HepG2 (cell line): ENCODE measurements around the gene PLIN4. TPM values are rescaled to one million over a fixed set of nuclear protein-coding genes. Genes with fewer than 3 reads are reported as not detected.

Experiments
- ATAC-seq: fragments of 200-7000 bp; cut with Tn5 transposase; 3 replicates; pipeline ENCODE4 v1.9.1; 2020; ENCODE audit warnings: mild to moderate bottlenecking, moderate library complexity
- BruUV-seq: library from RNA; stranded (reverse); fragments of 400-500 nt; replicated peaks from 2 replicates; lab custom pipeline; 2021; lab: Mats Ljungman, UMichigan
- CTCF ChIA-PET: fragments of 300-600 bp; formaldehyde crosslinking; extraction: SDS; loops from one replicate; lab custom pipeline; 2021; ENCODE audit warnings: low total read pairs, inconsistent platforms, low intra/inter-chr PET ratio; lab: Yijun Ruan, JAX
- POLR2A ChIA-PET: fragments of 350-600 bp; sonication (Branson Sonifier 250); formaldehyde crosslinking; loops from one replicate; lab custom pipeline; 2020; ENCODE audit warnings: antibody characterized with exemption, inconsistent platforms; lab: Yijun Ruan, JAX
- DNase-seq: peaks from one replicate; pipeline ENCODE4 v3.0.0-alpha.2; 2015; ENCODE audit warnings: low spot score
- FAIRE-seq: peaks from 3 replicates; lab custom pipeline; 2011; peaks lifted over from hg19 to GRCh38; lab: Jason Lieb, UNC
- H2AFZ ChIP-seq: one replicate; pipeline ENCODE4 v1.6.1; 2011; ENCODE audit warnings: low read length, inconsistent platforms
- H3K27ac ChIP-seq: fragments of 300-600 bp; 3 replicates; pipeline ENCODE4 v1.8.0; 2011; ENCODE audit warnings: mixed run types, mild to moderate bottlenecking, mixed read lengths, low read length, inconsistent platforms; ENCODE audit not compliant: insufficient read depth; ENCODE audit errors: extremely low read length
- H3K27me3 ChIP-seq, 2 experiments: fragments of 200-600 bp in 1 of 2; 2 replicates in 1 of 2; 3 replicates in 1 of 2; pipeline versions ENCODE4 v1.6.0 to v1.8.0; 2011; ENCODE audit warnings: low read length in 2 of 2, mild to moderate bottlenecking in 2 of 2, moderate library complexity in 2 of 2, inconsistent platforms in 1 of 2; ENCODE audit not compliant: insufficient read depth in 2 of 2, control insufficient read depth in 1 of 2
- H3K36me3 ChIP-seq, 2 experiments: fragments of 200-600 bp in 1 of 2; replicated peaks in 1 of 2; 2 replicates in 1 of 2; 3 replicates in 1 of 2; pipeline versions ENCODE4 v1.5.1 to v1.8.0; 2011; ENCODE audit warnings: low read length in 2 of 2, inconsistent platforms in 1 of 2; ENCODE audit not compliant: insufficient read depth in 2 of 2, control insufficient read depth in 1 of 2
- H3K4me1 ChIP-seq: 2 replicates; pipeline ENCODE4 v1.5.1; 2012; ENCODE audit warnings: low read length, inconsistent platforms; ENCODE audit not compliant: insufficient read depth
- H3K4me2 ChIP-seq: 2 replicates; pipeline ENCODE4 v1.6.0; 2011; ENCODE audit warnings: low read depth, low read length, inconsistent platforms
- H3K4me3 ChIP-seq, 3 experiments: fragments of 200-600 bp in 1 of 3; sonication (generic), shearing (Covaris generic) in 1 of 3; replicated peaks in 1 of 3; 2 replicates each; pipeline ENCODE4 v1.5.1; 2011 to 2016; ENCODE audit warnings: low read length in 3 of 3, inconsistent platforms in 2 of 3, low read depth in 2 of 3, mild to moderate bottlenecking in 2 of 3, control low read depth in 1 of 3, mixed read lengths in 1 of 3; ENCODE audit not compliant: insufficient read depth in 1 of 3
- H3K79me2 ChIP-seq: one replicate; pipeline ENCODE4 v1.6.1; 2011; ENCODE audit warnings: low read length, inconsistent platforms; ENCODE audit not compliant: insufficient read depth
- H3K9ac ChIP-seq: 2 replicates; pipeline ENCODE4 v1.6.0; 2011; ENCODE audit warnings: mild to moderate bottlenecking, low read depth, low read length, inconsistent platforms; ENCODE audit not compliant: insufficient read depth
- H3K9me3 ChIP-seq: 2 replicates; pipeline ENCODE4 v1.5.1; 2012; ENCODE audit warnings: mild to moderate bottlenecking, low read length
- H4K20me1 ChIP-seq: 2 replicates; pipeline ENCODE4 v1.6.0; 2011; ENCODE audit warnings: inconsistent platforms, mild to moderate bottlenecking, low read length, moderate library complexity; ENCODE audit not compliant: insufficient read depth
- CENPBD1 ChIP-seq: sonication (generic); formaldehyde crosslinking; IDR thresholded peaks from 2 replicates; pipeline ENCODE4 v1.8.0; 2022; ENCODE audit warnings: missing genetic modification reagents, low read depth, mild to moderate bottlenecking, borderline replicate concordance
- CENPX ChIP-seq: sonication (generic); formaldehyde crosslinking; IDR thresholded peaks from 2 replicates; pipeline ENCODE4 v1.9.0; 2021; ENCODE audit warnings: mild to moderate bottlenecking, missing genetic modification reagents, moderate library complexity
- GLI4 ChIP-seq: sonication (generic); formaldehyde crosslinking; IDR thresholded peaks from 2 replicates; pipeline ENCODE4 v1.5.1; 2020; ENCODE audit warnings: missing genetic modification reagents, mild to moderate bottlenecking, moderate library complexity, borderline replicate concordance
- HNRNPL ChIP-seq: fragments of 200-400 bp; formaldehyde crosslinking; IDR thresholded peaks from 2 replicates; pipeline ENCODE4 v1.6.1; 2017; ENCODE audit warnings: mild to moderate bottlenecking, low read depth, low read length
- JARID2 ChIP-seq: sonication (generic); formaldehyde crosslinking; IDR thresholded peaks from 2 replicates; pipeline ENCODE4 v1.8.1; 2023; ENCODE audit warnings: missing genetic modification reagents, inconsistent platforms; ENCODE audit not compliant: insufficient replicate concordance
- MXD3 ChIP-seq: IDR thresholded peaks from 2 replicates; pipeline ENCODE4 v1.6.1; 2016; ENCODE audit warnings: mild to moderate bottlenecking, missing biosample characterization, missing genetic modification reagents
- RFX1 ChIP-seq: fragments of 450-650 bp; IDR thresholded peaks from 2 replicates; pipeline ENCODE4 v1.6.1; 2017
- SIN3A ChIP-seq: IDR thresholded peaks from 2 replicates; pipeline ENCODE4 v1.6.1; 2011; ENCODE audit warnings: low read depth, mild to moderate bottlenecking, control low read depth, low read length, borderline replicate concordance
- ZNF160 ChIP-seq: sonication (generic); formaldehyde crosslinking; IDR thresholded peaks from 2 replicates; pipeline ENCODE4 v1.8.0; 2022; ENCODE audit warnings: mild to moderate bottlenecking, inconsistent platforms, missing genetic modification reagents
- ZNF558 ChIP-seq: sonication (generic); formaldehyde crosslinking; IDR thresholded peaks from 2 replicates; pipeline ENCODE4 v1.9.0; 2022; ENCODE audit warnings: mild to moderate bottlenecking, missing genetic modification reagents, borderline replicate concordance
- WGBS: methylation state at CpG from one replicate; pipeline ENCODE4 v1.1.6; 2017; ENCODE audit warnings: low lambda C conversion rate; 5-methylcytosine and 5-hydroxymethylcytosine counted together
- in situ Hi-C: cut with HindIII; loops from 2 replicates; pipeline ENCODE4 v1.10.0; 2017; ENCODE audit warnings: low pct_unique_long_range_greater_than_20kb; ENCODE audit not compliant: extremely low pct_ligation_motif_present
- intact Hi-C: fragments of 100-400 bp; cut with micrococcal nuclease; formaldehyde crosslinking; loops from one replicate; pipeline ENCODE4 v1.10.0; 2022; ENCODE audit not compliant: unreplicated experiment
- polyA plus RNA-seq, 8 experiments: library from polyadenylated mRNA; depleted of rRNA in 3 of 8; stranded (reverse) in 7 of 8; unstranded in 1 of 8; fragments of >200 nt; fragmentation: Illumina TruSeq in 4 of 8; extraction: Trizol in 4 of 8; gene quantifications; 2 replicates each; pipeline versions ENCODE4 v1.2.1 to v1.2.3, GENCODE V29; 2011 to 2016; ENCODE audit warnings: low read depth in 4 of 8, missing spikeins in 1 of 8, mixed read lengths in 1 of 8; ENCODE audit not compliant: insufficient read depth in 1 of 8
- total RNA-seq, 5 experiments: library from RNA; depleted of rRNA; stranded (reverse); fragments of >200 nt; fragmentation: Illumina TruSeq; extraction: Trizol; gene quantifications; 2 replicates each; pipeline ENCODE4 v1.2.3, GENCODE V29; 2016; ENCODE audit warnings: low read depth in 1 of 5
- TF ChIP-seq, protein P1 (sequence below): sonication (generic); formaldehyde crosslinking; IDR thresholded peaks from 2 replicates; pipeline ENCODE4 v1.5.1; 2020; ENCODE audit warnings: mild to moderate bottlenecking, missing genetic modification reagents
- TF ChIP-seq, protein P2 (sequence below): sonication (generic); formaldehyde crosslinking; IDR thresholded peaks from 2 replicates; pipeline ENCODE4 v1.8.1; 2023; ENCODE audit warnings: missing genetic modification reagents, inconsistent platforms, borderline replicate concordance
- TF ChIP-seq, protein P3 (sequence below): sonication (generic); formaldehyde crosslinking; IDR thresholded peaks from 2 replicates; pipeline ENCODE4 v1.4.0; 2020; ENCODE audit warnings: missing genetic modification reagents, borderline replicate concordance
- TF ChIP-seq, protein P4 (sequence below): sonication (generic); formaldehyde crosslinking; IDR thresholded peaks from 2 replicates; pipeline ENCODE4 v1.4.0; 2020; ENCODE audit warnings: missing genetic modification reagents

PLIN4 gene
- total and polyA plus RNA-seq, 2 of the 13 experiments (the other 11 are each of a cell fraction or from before 2014, with no cell fraction given), result 1.1 to 1.3 TPM

DNA sequence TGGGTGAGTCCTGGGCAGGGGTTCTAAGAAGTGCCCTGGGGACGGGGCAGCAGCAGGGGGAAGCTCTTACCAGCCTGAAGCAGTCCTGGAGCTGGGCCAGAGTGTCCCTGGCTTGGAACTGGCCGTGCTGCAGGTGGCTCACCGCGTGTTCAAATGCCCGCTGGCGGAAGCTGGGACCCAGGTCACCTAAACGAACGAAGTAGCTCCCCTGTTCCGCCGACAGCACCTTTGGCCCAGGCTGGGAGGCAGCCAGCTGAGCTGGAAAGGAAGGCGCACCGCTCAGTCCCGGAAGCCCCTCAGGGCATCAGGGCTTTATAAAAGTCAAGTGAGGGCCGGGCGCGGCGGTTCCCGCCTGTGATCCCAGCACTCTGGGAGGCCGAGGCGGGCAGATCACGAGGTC, 9.6 kb downstream of the PLIN4 start (continued):
- TF ChIP-seq, protein P1, sequence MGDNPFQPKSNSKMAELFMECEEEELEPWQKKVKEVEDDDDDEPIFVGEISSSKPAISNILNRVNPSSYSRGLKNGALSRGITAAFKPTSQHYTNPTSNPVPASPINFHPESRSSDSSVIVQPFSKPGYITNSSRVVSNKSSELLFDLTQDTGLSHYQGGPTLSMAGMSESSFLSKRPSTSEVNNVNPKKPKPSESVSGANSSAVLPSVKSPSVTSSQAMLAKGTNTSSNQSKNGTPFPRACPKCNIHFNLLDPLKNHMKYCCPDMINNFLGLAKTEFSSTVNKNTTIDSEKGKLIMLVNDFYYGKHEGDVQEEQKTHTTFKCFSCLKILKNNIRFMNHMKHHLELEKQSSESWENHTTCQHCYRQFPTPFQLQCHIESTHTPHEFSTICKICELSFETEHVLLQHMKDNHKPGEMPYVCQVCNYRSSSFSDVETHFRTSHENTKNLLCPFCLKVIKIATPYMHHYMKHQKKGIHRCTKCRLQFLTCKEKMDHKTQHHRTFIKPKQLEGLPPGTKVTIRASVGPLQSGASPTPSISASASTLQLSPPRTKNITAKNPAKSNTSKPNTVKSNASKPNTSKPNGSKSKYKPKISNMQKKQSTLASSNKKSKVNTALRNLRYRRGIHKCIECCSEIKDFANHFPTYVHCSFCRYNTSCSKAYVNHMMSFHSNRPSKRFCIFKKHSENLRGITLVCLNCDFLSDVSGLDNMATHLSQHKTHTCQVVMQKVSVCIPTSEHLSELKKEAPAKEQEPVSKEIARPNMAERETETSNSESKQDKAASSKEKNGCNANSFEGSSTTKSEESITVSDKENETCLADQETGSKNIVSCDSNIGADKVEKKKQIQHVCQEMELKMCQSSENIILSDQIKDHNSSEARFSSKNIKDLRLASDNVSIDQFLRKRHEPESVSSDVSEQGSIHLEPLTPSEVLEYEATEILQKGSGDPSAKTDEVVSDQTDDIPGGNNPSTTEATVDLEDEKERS (CRISPR knock-in tag), result no peak
- TF ChIP-seq RFX1 (no peak), HNRNPL (no peak), ZNF558 (CRISPR knock-in tag) (no peak)
- TF ChIP-seq, all 625 proteins: peak for 0

- Histone ChIP-seq H3K36me3 (peaks cover 0 to under 1% of the 10 kb centered on the region in 2 experiments; a peak in 2 of 5 replicates), H3K27me3 (no peaks in the 10 kb centered on the region), H3K4me2 (no peak overlapping the region), H3K9me3 (no peaks in the 10 kb centered on the region), H3K4me1 (no peaks in the 10 kb centered on the region), H2AFZ (no peak overlapping the region), H3K4me3 (no peak overlapping the region), H3K9ac (no peak overlapping the region), H4K20me1 (no peaks in the 10 kb centered on the region), H3K79me2 (no peaks in the 10 kb centered on the region), H3K27ac (no peak overlapping the region)
- FAIRE-seq (no peak), ATAC-seq (no peak), DNase-seq (no peak)
- intact Hi-C loops (no loop called here), in situ Hi-C loops (no loop called here)
- BruUV-seq, result no TSS peak
- 96% methylated on average over 10 of the region's 17 CpGs for WGBS
- ChIA-PET POLR2A (no interaction called here), CTCF (no interaction called here)
- TF ChIP-seq, protein P2, sequence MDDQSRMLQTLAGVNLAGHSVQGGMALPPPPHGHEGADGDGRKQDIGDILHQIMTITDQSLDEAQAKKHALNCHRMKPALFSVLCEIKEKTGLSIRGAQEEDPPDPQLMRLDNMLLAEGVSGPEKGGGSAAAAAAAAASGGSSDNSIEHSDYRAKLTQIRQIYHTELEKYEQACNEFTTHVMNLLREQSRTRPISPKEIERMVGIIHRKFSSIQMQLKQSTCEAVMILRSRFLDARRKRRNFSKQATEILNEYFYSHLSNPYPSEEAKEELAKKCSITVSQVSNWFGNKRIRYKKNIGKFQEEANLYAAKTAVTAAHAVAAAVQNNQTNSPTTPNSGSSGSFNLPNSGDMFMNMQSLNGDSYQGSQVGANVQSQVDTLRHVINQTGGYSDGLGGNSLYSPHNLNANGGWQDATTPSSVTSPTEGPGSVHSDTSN, result no peak
- TF ChIP-seq, protein P3, sequence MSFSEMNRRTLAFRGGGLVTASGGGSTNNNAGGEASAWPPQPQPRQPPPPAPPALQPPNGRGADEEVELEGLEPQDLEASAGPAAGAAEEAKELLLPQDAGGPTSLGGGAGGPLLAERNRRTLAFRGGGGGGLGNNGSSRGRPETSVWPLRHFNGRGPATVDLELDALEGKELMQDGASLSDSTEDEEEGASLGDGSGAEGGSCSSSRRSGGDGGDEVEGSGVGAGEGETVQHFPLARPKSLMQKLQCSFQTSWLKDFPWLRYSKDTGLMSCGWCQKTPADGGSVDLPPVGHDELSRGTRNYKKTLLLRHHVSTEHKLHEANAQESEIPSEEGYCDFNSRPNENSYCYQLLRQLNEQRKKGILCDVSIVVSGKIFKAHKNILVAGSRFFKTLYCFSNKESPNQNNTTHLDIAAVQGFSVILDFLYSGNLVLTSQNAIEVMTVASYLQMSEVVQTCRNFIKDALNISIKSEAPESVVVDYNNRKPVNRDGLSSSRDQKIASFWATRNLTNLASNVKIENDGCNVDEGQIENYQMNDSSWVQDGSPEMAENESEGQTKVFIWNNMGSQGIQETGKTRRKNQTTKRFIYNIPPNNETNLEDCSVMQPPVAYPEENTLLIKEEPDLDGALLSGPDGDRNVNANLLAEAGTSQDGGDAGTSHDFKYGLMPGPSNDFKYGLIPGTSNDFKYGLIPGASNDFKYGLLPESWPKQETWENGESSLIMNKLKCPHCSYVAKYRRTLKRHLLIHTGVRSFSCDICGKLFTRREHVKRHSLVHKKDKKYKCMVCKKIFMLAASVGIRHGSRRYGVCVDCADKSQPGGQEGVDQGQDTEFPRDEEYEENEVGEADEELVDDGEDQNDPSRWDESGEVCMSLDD (CRISPR knock-in tag), result no peak
- TF ChIP-seq SIN3A (no peak), ZNF160 (CRISPR knock-in tag) (no peak), CENPBD1 (CRISPR knock-in tag) (no peak), JARID2 (CRISPR knock-in tag) (no peak), GLI4 (CRISPR knock-in tag) (no peak), CENPX (CRISPR knock-in tag) (no peak), MXD3 (CRISPR knock-in tag) (no peak)
- TF ChIP-seq, protein P4, sequence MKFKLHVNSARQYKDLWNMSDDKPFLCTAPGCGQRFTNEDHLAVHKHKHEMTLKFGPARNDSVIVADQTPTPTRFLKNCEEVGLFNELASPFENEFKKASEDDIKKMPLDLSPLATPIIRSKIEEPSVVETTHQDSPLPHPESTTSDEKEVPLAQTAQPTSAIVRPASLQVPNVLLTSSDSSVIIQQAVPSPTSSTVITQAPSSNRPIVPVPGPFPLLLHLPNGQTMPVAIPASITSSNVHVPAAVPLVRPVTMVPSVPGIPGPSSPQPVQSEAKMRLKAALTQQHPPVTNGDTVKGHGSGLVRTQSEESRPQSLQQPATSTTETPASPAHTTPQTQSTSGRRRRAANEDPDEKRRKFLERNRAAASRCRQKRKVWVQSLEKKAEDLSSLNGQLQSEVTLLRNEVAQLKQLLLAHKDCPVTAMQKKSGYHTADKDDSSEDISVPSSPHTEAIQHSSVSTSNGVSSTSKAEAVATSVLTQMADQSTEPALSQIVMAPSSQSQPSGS, result no peak
Measured at GRCh38 chr19:4507804-4508203, 10.5 kb downstream of the PLIN4 start.
